Lower lobe of right lung (tissue), 2 donors: ENCODE results near the gene MAPK9. TPM values are rescaled to one million over a fixed set of nuclear protein-coding genes. Genes with fewer than 3 reads are reported as not detected.

Experiments used
- ATAC-seq, 2 donors: fragments of 200-7000 bp; cut with Tn5 transposase; one replicate each; pipeline ENCODE4 v1.9.1; 2020 to 2022; ENCODE audit warnings: mild to moderate bottlenecking in 2 of 2, moderate library complexity in 2 of 2
- DNase-seq: peaks from one replicate; pipeline ENCODE4 v3.0.0-alpha.2; 2020
- H3K27ac ChIP-seq: fragments of 200-600 bp; one replicate; pipeline ENCODE4 v1.8.0; 2022
- H3K27me3 ChIP-seq: fragments of 200-600 bp; one replicate; pipeline ENCODE4 v1.8.0; 2022; ENCODE audit warnings: low read depth
- H3K36me3 ChIP-seq: fragments of 200-600 bp; one replicate; pipeline ENCODE4 v1.8.0; 2022; ENCODE audit warnings: mild to moderate bottlenecking
- H3K4me1 ChIP-seq: fragments of 200-600 bp; one replicate; pipeline ENCODE4 v1.8.0; 2022
- H3K4me3 ChIP-seq: fragments of 200-600 bp; one replicate; pipeline ENCODE4 v1.8.0; 2022; ENCODE audit warnings: mild to moderate bottlenecking
- H3K9me3 ChIP-seq: fragments of 200-600 bp; one replicate; pipeline ENCODE4 v1.8.0; 2022
- CTCF ChIP-seq: fragments of 200-600 bp; IDR thresholded peaks from one replicate; pipeline ENCODE4 v1.8.0; 2022; ENCODE audit warnings: antibody characterized with exemption, mild to moderate bottlenecking
- intact Hi-C: fragments of 100-400 bp; cut with DNase I; formaldehyde crosslinking; loops from one replicate; pipeline ENCODE4 v1.11.0; 2022
- total RNA-seq: library from RNA; stranded (reverse); fragmentation: NEBNext Ultra II Directional; extraction: Animal tissue kit (Norgen Biotek cat#: 25700); gene quantifications from one replicate; pipeline ENCODE4 v1.2.1, GENCODE V29; 2021
- donor health status: DM: no; HTN: yes; CAD: no; lungs with severe emphysema.

Gene MAPK9
- total RNA-seq, 1 donor from 2014 or later: 43.1 TPM

- H3K4me3 ChIP-seq: no peak overlapping the region
- no peak overlapping the region for H3K27ac ChIP-seq
- H3K27me3 ChIP-seq: peaks cover 57% of the 10 kb centered on the region
- intact Hi-C loops: no loop called here
- DNase-seq: no peak
- TF ChIP-seq CTCF: no peak
- ATAC-seq: no peak
- H3K36me3 ChIP-seq: no peaks in the 10 kb centered on the region
- H3K4me1 ChIP-seq: peaks cover 8% of the 10 kb centered on the region
- no peaks in the 10 kb centered on the region for H3K9me3 ChIP-seq
Observed at GRCh38 chr5:180207593-180207992, 84.3 kb downstream of the MAPK9 start.

GRCh38 chr5:180206993-180207392 lies 84.9 kb downstream of the MAPK9 start:
- TF ChIP-seq CTCF: no peak
- ATAC-seq (no peak), DNase-seq (no peak)
- peaks cover 51% of the 10 kb centered on the region for H3K27me3 ChIP-seq
- no peak overlapping the region for H3K27ac ChIP-seq
- no peak overlapping the region for H3K4me3 ChIP-seq
- intact Hi-C loops: no loop called here
- H3K36me3 ChIP-seq: no peaks in the 10 kb centered on the region
- H3K9me3 ChIP-seq: no peaks in the 10 kb centered on the region
- H3K4me1 ChIP-seq: peaks cover 8% of the 10 kb centered on the region

- Histone ChIP-seq H3K4me3 (no peak overlapping the region), H3K4me1 (peaks cover 8% of the 10 kb centered on the region), H3K27me3 (peaks cover 45% of the 10 kb centered on the region), H3K36me3 (no peaks in the 10 kb centered on the region), H3K9me3 (no peaks in the 10 kb centered on the region), H3K27ac (no peak overlapping the region)
- TF ChIP-seq CTCF: no peak
- ATAC-seq (no peak), DNase-seq (no peak)
- intact Hi-C loops: no loop called here
Observed at GRCh38 chr5:180205916-180206315, 86.0 kb downstream of the MAPK9 start.

- peaks cover 8% of the 10 kb centered on the region for H3K4me1 ChIP-seq
- no peak overlapping the region for H3K4me3 ChIP-seq
- ATAC-seq (no peak), DNase-seq (no peak)
- intact Hi-C loops: no loop called here
- no peak for TF ChIP-seq CTCF
- peaks cover 30% of the 10 kb centered on the region for H3K27me3 ChIP-seq
- no peaks in the 10 kb centered on the region for H3K36me3 ChIP-seq
- H3K9me3 ChIP-seq: no peaks in the 10 kb centered on the region
- H3K27ac ChIP-seq: no peak overlapping the region
Observed at GRCh38 chr5:180204276-180204819, 87.5 kb downstream of the MAPK9 start.

GRCh38 chr5:180202939-180203573 lies 88.8 kb downstream of the MAPK9 start:
- no peak for DNase-seq
- H3K4me1 ChIP-seq: peaks cover 3% of the 10 kb centered on the region

More at GRCh38 chr5:180202939-180203573, 88.8 kb downstream of the MAPK9 start:
- peaks cover 22% of the 10 kb centered on the region for H3K27me3 ChIP-seq
- no peak for ATAC-seq
- no peak overlapping the region for H3K27ac ChIP-seq
- intact Hi-C loops: no loop called here
- H3K36me3 ChIP-seq: no peaks in the 10 kb centered on the region
- H3K4me3 ChIP-seq: no peak overlapping the region
- no peak for TF ChIP-seq CTCF
- no peaks in the 10 kb centered on the region for H3K9me3 ChIP-seq
